GM12864 (cell line): ENCODE data around the gene MAGI1.

Experiments used
- DNase-seq: peaks from one replicate; pipeline ENCODE4 v3.0.0-alpha.2; 2011; ENCODE audit warnings: low read depth
- H3K4me3 ChIP-seq: 2 replicates; pipeline ENCODE4 v1.5.1; 2011; ENCODE audit warnings: mild to moderate bottlenecking, low read depth, low read length, control low read depth
- TF ChIP-seq, protein P1 (sequence below): IDR thresholded peaks from 2 replicates; pipeline ENCODE4 v1.5.1; 2011; ENCODE audit warnings: low read depth, mild to moderate bottlenecking, moderate library complexity, low read length, control low read depth, inconsistent platforms; ENCODE audit errors: missing control alignments

The MAGI1 gene

DNA sequence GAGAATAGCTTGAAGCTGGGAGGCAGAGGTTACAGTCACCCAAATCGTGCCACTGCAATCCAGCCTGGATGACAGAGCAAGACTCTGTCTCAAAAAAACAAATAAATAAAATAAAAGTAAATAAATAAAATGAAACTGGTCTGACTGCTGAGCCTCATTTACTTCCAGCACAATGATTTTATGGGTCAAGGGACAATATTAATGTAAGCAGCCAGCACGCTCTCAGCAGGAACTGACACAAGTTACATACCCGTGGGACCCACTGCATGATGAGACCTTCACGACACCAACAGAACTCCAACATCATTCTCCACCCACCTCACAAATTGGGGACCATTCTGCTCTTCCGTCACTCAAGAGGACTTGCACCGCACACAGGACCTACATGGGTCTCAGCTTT, 230.3 kb downstream of the MAGI1 start:
- no peak for DNase-seq
- TF ChIP-seq, protein P1, sequence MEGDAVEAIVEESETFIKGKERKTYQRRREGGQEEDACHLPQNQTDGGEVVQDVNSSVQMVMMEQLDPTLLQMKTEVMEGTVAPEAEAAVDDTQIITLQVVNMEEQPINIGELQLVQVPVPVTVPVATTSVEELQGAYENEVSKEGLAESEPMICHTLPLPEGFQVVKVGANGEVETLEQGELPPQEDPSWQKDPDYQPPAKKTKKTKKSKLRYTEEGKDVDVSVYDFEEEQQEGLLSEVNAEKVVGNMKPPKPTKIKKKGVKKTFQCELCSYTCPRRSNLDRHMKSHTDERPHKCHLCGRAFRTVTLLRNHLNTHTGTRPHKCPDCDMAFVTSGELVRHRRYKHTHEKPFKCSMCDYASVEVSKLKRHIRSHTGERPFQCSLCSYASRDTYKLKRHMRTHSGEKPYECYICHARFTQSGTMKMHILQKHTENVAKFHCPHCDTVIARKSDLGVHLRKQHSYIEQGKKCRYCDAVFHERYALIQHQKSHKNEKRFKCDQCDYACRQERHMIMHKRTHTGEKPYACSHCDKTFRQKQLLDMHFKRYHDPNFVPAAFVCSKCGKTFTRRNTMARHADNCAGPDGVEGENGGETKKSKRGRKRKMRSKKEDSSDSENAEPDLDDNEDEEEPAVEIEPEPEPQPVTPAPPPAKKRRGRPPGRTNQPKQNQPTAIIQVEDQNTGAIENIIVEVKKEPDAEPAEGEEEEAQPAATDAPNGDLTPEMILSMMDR: no peak
- H3K4me3 ChIP-seq: no peak overlapping the region

GRCh38 chr3:65807225-65807624, 231.5 kb downstream of the MAGI1 start:
- DNase-seq: no peak
- H3K4me3 ChIP-seq: no peak overlapping the region
- TF ChIP-seq, protein P1: no peak

GRCh38 chr3:65806600-65806999, 232.1 kb downstream of the MAGI1 start:
- H3K4me3 ChIP-seq: no peak overlapping the region
- DNase-seq: no peak
- TF ChIP-seq, protein P1: no peak

- no peak overlapping the region for H3K4me3 ChIP-seq
- TF ChIP-seq, protein P1: no peak
- DNase-seq: no peak
These were observed 242.0 kb downstream of the MAGI1 start for GRCh38 chr3:65796676-65797075.

DNA sequence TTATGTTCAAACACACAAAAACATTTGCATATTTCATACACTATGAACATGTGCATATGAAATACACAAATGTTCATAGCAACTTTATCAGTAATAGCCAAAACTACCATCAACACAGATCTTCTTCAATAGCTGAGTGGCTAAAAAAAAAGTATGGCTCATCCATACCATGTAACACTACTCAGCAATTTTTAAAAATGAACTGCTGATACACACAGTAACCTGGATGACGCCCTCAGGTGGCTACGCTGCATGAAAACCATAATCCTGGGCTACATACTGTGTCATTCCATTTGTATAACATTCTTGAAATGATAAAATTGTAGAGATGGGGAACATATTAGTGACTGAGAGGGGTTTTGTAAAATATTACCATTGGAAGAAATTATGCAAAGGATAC, 243.6 kb downstream of the MAGI1 start:
- H3K4me3 ChIP-seq: no peak overlapping the region
- DNase-seq: no peak
- TF ChIP-seq, protein P1: no peak

- DNase-seq: no peak
- TF ChIP-seq, protein P1: no peak
- no peak overlapping the region for H3K4me3 ChIP-seq
These were observed 245.1 kb downstream of the MAGI1 start for GRCh38 chr3:65793495-65794200.

DNA sequence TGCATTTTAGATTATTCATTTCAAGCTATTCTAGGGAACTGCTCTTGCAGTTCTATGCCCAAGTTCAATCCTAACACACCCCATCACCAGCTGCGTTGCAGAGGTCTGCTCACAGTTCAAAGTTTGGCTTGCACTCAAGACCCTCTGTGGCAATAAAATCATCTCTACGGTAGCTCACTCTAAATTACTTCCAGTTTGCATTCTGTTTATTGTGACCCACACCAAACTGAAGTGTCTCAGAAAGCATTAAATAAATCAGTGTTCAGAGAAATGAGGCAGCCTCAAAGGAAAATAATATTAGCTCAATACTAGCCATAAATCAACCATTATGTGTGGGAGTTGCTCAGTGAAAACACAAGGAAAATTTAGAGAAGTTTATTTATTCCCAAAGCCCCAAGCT, 250.3 kb downstream of the MAGI1 start:
- TF ChIP-seq, protein P1: no peak
- H3K4me3 ChIP-seq: no peak overlapping the region
- no peak for DNase-seq
